ENCODE measurements around the gene CCNY. TPM values are rescaled to one million over a fixed set of nuclear protein-coding genes. Genes with fewer than 3 reads are reported as not detected.

CCNY gene
- total and polyA plus RNA-seq, 8 donors = 5.8 to 99.6 (median 37.7) TPM

GRCh38 chr10:35575640-35576039 lies 239.3 kb downstream of the CCNY start:
- Histone ChIP-seq H3K36me3 (peaks cover 10 to 32% (median 29%) of the 10 kb centered on the region in 4 donors), H3K4me1 (no peaks in the 10 kb centered on the region), H3K9me3 (no peaks in the 10 kb centered on the region), H3K27me3 (no peaks in the 10 kb centered on the region), H3K27ac (no peak overlapping the region), H3K4me3 (no peak overlapping the region)
- intact Hi-C loops (cut with DNase I; ENCODE audit: low total_unique reads) = no loop called here
- 89 to 98% (median 95%) methylated on average over 9 of the region's 9 CpGs for WGBS, 5 donors
- no peak for DNase-seq
- no peak for TF ChIP-seq EP300 (IDR thresholded peaks at IDR 0.05)
- TF ChIP-seq POLR2AphosphoS5 (IDR thresholded peaks at IDR 0.05) = no peak
- no peak for TF ChIP-seq POLR2A (IDR thresholded peaks at IDR 0.05)
- TF ChIP-seq, protein P1, sequence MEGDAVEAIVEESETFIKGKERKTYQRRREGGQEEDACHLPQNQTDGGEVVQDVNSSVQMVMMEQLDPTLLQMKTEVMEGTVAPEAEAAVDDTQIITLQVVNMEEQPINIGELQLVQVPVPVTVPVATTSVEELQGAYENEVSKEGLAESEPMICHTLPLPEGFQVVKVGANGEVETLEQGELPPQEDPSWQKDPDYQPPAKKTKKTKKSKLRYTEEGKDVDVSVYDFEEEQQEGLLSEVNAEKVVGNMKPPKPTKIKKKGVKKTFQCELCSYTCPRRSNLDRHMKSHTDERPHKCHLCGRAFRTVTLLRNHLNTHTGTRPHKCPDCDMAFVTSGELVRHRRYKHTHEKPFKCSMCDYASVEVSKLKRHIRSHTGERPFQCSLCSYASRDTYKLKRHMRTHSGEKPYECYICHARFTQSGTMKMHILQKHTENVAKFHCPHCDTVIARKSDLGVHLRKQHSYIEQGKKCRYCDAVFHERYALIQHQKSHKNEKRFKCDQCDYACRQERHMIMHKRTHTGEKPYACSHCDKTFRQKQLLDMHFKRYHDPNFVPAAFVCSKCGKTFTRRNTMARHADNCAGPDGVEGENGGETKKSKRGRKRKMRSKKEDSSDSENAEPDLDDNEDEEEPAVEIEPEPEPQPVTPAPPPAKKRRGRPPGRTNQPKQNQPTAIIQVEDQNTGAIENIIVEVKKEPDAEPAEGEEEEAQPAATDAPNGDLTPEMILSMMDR (IDR thresholded peaks at IDR 0.05) = no peak

- WGBS, 5 donors = 92 to 98% (median 96%) methylated on average over 3 of the region's 3 CpGs
- intact Hi-C loops (cut with DNase I; ENCODE audit: low total_unique reads) = no loop called here
- H3K4me1 ChIP-seq = no peaks in the 10 kb centered on the region
- DNase-seq = no peak
- H3K36me3 ChIP-seq = peaks cover 10 to 29% (median 27%) of the 10 kb centered on the region in 4 donors
- TF ChIP-seq POLR2AphosphoS5 (IDR thresholded peaks at IDR 0.05) (no peak), EP300 (IDR thresholded peaks at IDR 0.05) (no peak), POLR2A (IDR thresholded peaks at IDR 0.05) (no peak)
- TF ChIP-seq, protein P1 (IDR thresholded peaks at IDR 0.05) = no peak
- no peak overlapping the region for H3K27ac ChIP-seq
- H3K4me3 ChIP-seq = no peak overlapping the region
- no peaks in the 10 kb centered on the region for H3K9me3 ChIP-seq
- no peaks in the 10 kb centered on the region for H3K27me3 ChIP-seq
Observed at GRCh38 chr10:35576730-35577129, 240.4 kb downstream of the CCNY start.

- 61 to 63% (median 62%) methylated on average over 7 of the region's 7 CpGs for WGBS, 5 donors
- no peak overlapping the region for H3K4me3 ChIP-seq
- no peak overlapping the region for H3K27ac ChIP-seq
- peaks cover 0 to 21% (median 16%) of the 10 kb centered on the region in 4 donors for H3K36me3 ChIP-seq
- H3K4me1 ChIP-seq = no peaks in the 10 kb centered on the region
- intact Hi-C loops (cut with DNase I; ENCODE audit: low total_unique reads) = no loop called here
- no peak for DNase-seq
- TF ChIP-seq POLR2A (IDR thresholded peaks at IDR 0.05) (no peak), EP300 (IDR thresholded peaks at IDR 0.05) (no peak), POLR2AphosphoS5 (IDR thresholded peaks at IDR 0.05) (no peak)
- H3K27me3 ChIP-seq = no peaks in the 10 kb centered on the region
- H3K9me3 ChIP-seq = no peaks in the 10 kb centered on the region
Observed at GRCh38 chr10:35577926-35578617, 241.8 kb downstream of the CCNY start.

DNA sequence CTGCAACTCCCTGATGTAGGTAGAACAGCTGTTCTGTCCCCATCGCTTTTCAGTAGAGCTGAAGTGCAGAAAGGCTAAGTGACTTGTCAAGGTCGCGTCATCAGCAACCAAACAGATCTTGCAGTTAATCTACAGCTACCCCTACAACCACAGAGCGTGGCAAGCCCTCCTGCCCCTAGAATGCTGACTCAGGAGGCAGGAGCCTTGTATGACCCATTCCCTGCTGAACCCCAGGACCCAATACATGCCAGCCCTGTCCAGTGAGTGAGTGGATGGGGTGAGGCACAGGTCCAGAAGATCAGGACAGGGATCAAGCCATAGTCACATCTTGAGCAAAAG lies 242.3 kb downstream of the CCNY start:
- H3K27me3 ChIP-seq = no peaks in the 10 kb centered on the region
- no peak for DNase-seq
- no peaks in the 10 kb centered on the region for H3K9me3 ChIP-seq
- intact Hi-C loops (cut with DNase I; ENCODE audit: low total_unique reads) = no loop called here
- no peak for TF ChIP-seq POLR2A (IDR thresholded peaks at IDR 0.05)
- TF ChIP-seq EP300 (IDR thresholded peaks at IDR 0.05) = no peak
- TF ChIP-seq, protein P1 (IDR thresholded peaks at IDR 0.05) = no peak
- no peak for TF ChIP-seq POLR2AphosphoS5 (IDR thresholded peaks at IDR 0.05)
- WGBS, 5 donors = 77 to 85% (median 82%) methylated on average over 4 of the region's 4 CpGs
- H3K27ac ChIP-seq = no peak overlapping the region
- H3K4me3 ChIP-seq = no peak overlapping the region
- no peaks in the 10 kb centered on the region for H3K4me1 ChIP-seq
- peaks cover 0 to 18% (median 11%) of the 10 kb centered on the region in 4 donors for H3K36me3 ChIP-seq

DNA sequence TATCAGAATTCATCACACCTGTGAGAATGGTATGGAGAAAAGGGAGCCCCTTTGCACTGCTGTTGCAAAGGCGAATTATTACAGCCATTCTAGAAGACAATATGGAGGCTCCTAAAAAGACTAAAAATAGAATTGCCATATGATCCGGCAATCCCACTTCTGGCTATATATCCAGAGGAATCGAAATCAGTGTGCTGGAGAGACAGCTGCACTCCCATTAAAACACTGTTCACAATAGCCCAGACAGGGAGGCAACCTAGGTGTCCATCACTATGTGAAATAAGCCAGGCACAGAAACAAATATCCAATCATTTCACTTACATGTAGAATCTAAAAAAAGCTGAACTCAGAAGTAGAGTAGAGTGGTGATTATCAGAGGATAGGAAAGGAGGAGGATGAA lies 242.8 kb downstream of the CCNY start:
- H3K4me1 ChIP-seq = no peaks in the 10 kb centered on the region
- intact Hi-C loops (cut with DNase I; ENCODE audit: low total_unique reads) = no loop called here
- no peak for TF ChIP-seq POLR2AphosphoS5 (IDR thresholded peaks at IDR 0.05)
- TF ChIP-seq POLR2A (IDR thresholded peaks at IDR 0.05) = no peak
- no peak for DNase-seq
- H3K9me3 ChIP-seq = no peaks in the 10 kb centered on the region
- peaks cover 0 to 14% (median 8%) of the 10 kb centered on the region in 4 donors for H3K36me3 ChIP-seq
- H3K4me3 ChIP-seq = no peak overlapping the region
- WGBS, 5 donors = 67 to 89% (median 88%) methylated on average over 3 of the region's 3 CpGs
- H3K27ac ChIP-seq = no peak overlapping the region
- no peaks in the 10 kb centered on the region for H3K27me3 ChIP-seq
